ENCODE measurements around the gene SLC22A23.

DNA sequence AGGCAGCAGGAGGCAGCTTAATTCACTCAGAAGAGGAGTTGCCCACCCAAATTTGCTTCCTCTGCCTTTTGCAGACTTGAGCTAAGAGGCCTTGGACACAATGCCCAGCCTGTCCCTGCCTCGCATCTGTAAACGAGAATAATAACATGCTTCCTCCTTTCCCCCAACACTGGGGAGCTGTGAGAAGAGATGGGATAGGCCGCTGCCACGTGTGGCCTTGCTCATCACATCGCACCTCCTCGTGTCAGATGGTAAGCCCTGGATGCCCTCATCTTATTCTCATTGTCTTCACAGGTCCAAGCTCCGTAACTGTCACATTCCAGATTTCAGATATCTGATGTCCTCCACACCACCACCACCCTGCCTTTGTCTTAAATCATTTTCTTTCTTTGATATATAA, 216.3 kb downstream of the SLC22A23 start:
- no peak for TF ChIP-seq TAF1 (IDR thresholded peaks at IDR 0.05; ENCODE audit: borderline replicate concordance, low read depth, low read length)
- no peak for TF ChIP-seq POLR2A (IDR thresholded peaks at IDR 0.05; ENCODE audit: low read depth, low read length)

All from GM12892 (cell line).